WTC11 (cell line): ENCODE measurements around the gene CUL4A. TPM values are rescaled to one million over a fixed set of nuclear protein-coding genes. Genes with fewer than 3 reads are reported as not detected.
"Not testable (repeated sequence)": the region's sequence is repeated elsewhere in the genome, so short reads cannot be mapped to it uniquely, and the experiment has no call there.

Experiments
- ATAC-seq: fragments of 200-7000 bp; cut with Tn5 transposase; 2 replicates; pipeline ENCODE4 v1.10.0; 2021; ENCODE audit warnings: mild to moderate bottlenecking, moderate library complexity
- CTCF ChIA-PET: fragments of 300-600 bp; sonication (Branson Sonifier 250); formaldehyde crosslinking; loops from one replicate; lab custom pipeline; 2021; ENCODE audit warnings: antibody characterized with exemption; lab: Charles Lee
- POLR2A ChIA-PET: fragments of 350-600 bp; sonication (Branson Sonifier 250); formaldehyde crosslinking; loops from one replicate; lab custom pipeline; 2021; ENCODE audit warnings: antibody characterized with exemption; lab: Charles Lee
- DNase-seq: peaks from one replicate; pipeline ENCODE4 v3.0.0; 2021; ENCODE audit warnings: low spot score
- H3K27ac Mint-ChIP-seq: 2 replicates; pipeline ENCODE4 v1.8.0; 2021; ENCODE audit warnings: mixed read lengths
- H3K27me3 Mint-ChIP-seq: 2 replicates; pipeline ENCODE4 v1.8.0; 2021; ENCODE audit warnings: low read depth, mild to moderate bottlenecking, moderate library complexity, mixed read lengths
- H3K36me3 Mint-ChIP-seq: 2 replicates; pipeline ENCODE4 v1.8.0; 2021; ENCODE audit warnings: mixed read lengths
- H3K4me1 Mint-ChIP-seq: 2 replicates; pipeline ENCODE4 v1.8.0; 2022; ENCODE audit warnings: mixed read lengths
- H3K4me3 Mint-ChIP-seq: 2 replicates; pipeline ENCODE4 v1.8.0; 2021; ENCODE audit warnings: mild to moderate bottlenecking, moderate library complexity, mixed read lengths
- H3K9me3 Mint-ChIP-seq: 2 replicates; pipeline ENCODE4 v1.8.0; 2021; ENCODE audit warnings: mixed read lengths
- CREB1 ChIP-seq: sonication (generic); formaldehyde crosslinking; IDR thresholded peaks from 2 replicates; pipeline ENCODE4 v1.8.0; 2023; ENCODE audit warnings: mild to moderate bottlenecking, missing genetic modification reagents
- CREM ChIP-seq: sonication (generic); formaldehyde crosslinking; IDR thresholded peaks from 2 replicates; pipeline ENCODE4 v1.8.1; 2022; ENCODE audit warnings: mild to moderate bottlenecking, missing genetic modification reagents, moderate library complexity
- E2F1 ChIP-seq: sonication (generic); formaldehyde crosslinking; IDR thresholded peaks from 2 replicates; pipeline ENCODE4 v1.8.0; 2022; ENCODE audit warnings: mild to moderate bottlenecking, missing genetic modification reagents
- EMX1 ChIP-seq: fragments of 250-450 bp; sonication (Bioruptor Pico); IDR thresholded peaks from 2 replicates; pipeline ENCODE4 v1.8.0; 2021; ENCODE audit warnings: mild to moderate bottlenecking
- FOXJ3 ChIP-seq: sonication (generic); formaldehyde crosslinking; IDR thresholded peaks from 2 replicates; pipeline ENCODE4 v1.9.0; 2021; ENCODE audit warnings: missing genetic modification reagents, mild to moderate bottlenecking, borderline replicate concordance
- GABPB1 ChIP-seq: sonication (generic); formaldehyde crosslinking; IDR thresholded peaks from 2 replicates; pipeline ENCODE4 v1.8.1; 2023; ENCODE audit warnings: mild to moderate bottlenecking, missing genetic modification reagents
- MXD4 ChIP-seq: fragments of 250-450 bp; sonication (Bioruptor Pico); IDR thresholded peaks from 2 replicates; pipeline ENCODE4 v1.8.0; 2021; ENCODE audit warnings: mild to moderate bottlenecking, moderate library complexity, borderline replicate concordance
- NFATC4 ChIP-seq: fragments of 250-450 bp; sonication (Bioruptor Pico); IDR thresholded peaks from 2 replicates; pipeline ENCODE4 v1.9.0; 2021; ENCODE audit warnings: mild to moderate bottlenecking
- NFE2L1 ChIP-seq: sonication (generic); formaldehyde crosslinking; IDR thresholded peaks from 2 replicates; pipeline ENCODE4 v1.8.1; 2023; ENCODE audit warnings: missing genetic modification reagents
- NFYB ChIP-seq: sonication (generic); formaldehyde crosslinking; conservative IDR thresholded peaks from 2 replicates; pipeline ENCODE4 v1.8.0; 2022; ENCODE audit warnings: low read depth, missing genetic modification reagents
- OVOL2 ChIP-seq: fragments of 250-450 bp; sonication (Bioruptor Pico); IDR thresholded peaks from 2 replicates; pipeline ENCODE4 v1.9.0; 2021; ENCODE audit warnings: mild to moderate bottlenecking, borderline replicate concordance
- PRDM15 ChIP-seq: sonication (generic); formaldehyde crosslinking; IDR thresholded peaks from 2 replicates; pipeline ENCODE4 v1.8.0; 2022; ENCODE audit warnings: missing genetic modification reagents
- ZBTB43 ChIP-seq: sonication (generic); formaldehyde crosslinking; IDR thresholded peaks from 2 replicates; pipeline ENCODE4 v1.8.1; 2023; ENCODE audit warnings: mild to moderate bottlenecking, missing genetic modification reagents
- ZNF138 ChIP-seq: sonication (generic); formaldehyde crosslinking; conservative IDR thresholded peaks from 2 replicates; pipeline ENCODE4 v1.8.1; 2022; ENCODE audit warnings: mild to moderate bottlenecking, moderate library complexity, missing genetic modification reagents
- total RNA-seq: library from RNA; stranded (reverse); gene quantifications from 3 replicates; pipeline ENCODE4 v1.2.3, GENCODE V29; 2021
- TF ChIP-seq, protein P1 (sequence below): sonication (generic); formaldehyde crosslinking; IDR thresholded peaks from 2 replicates; pipeline ENCODE4 v1.8.1; 2023; ENCODE audit warnings: mild to moderate bottlenecking, missing genetic modification reagents, moderate library complexity
- TF ChIP-seq, protein P2 (sequence below): sonication (generic); formaldehyde crosslinking; IDR thresholded peaks from 2 replicates; pipeline ENCODE4 v1.8.1; 2022; ENCODE audit warnings: mild to moderate bottlenecking, moderate library complexity, missing genetic modification reagents
- TF ChIP-seq, protein P3 (sequence below): sonication (generic); formaldehyde crosslinking; IDR thresholded peaks from 2 replicates; pipeline ENCODE4 v1.8.1; 2022; ENCODE audit warnings: missing genetic modification reagents, borderline replicate concordance
- TF ChIP-seq, protein P4 (sequence below): sonication (generic); formaldehyde crosslinking; IDR thresholded peaks from 2 replicates; pipeline ENCODE4 v1.8.0; 2023; ENCODE audit warnings: missing genetic modification reagents

CUL4A gene
- total RNA-seq, 1 experiment from 2014 or later: 99.9 TPM

- Mint-ChIP-seq H3K9me3 (no peaks in the 10 kb centered on the region), H3K27me3 (no peaks in the 10 kb centered on the region)
- POLR2A ChIA-PET: no interaction called here
- CTCF ChIA-PET: interaction anchor here (0.6 kb wide), 1 partner anchor 9 kb away, joined by 3 read pairs; no protein-coding TSS in a partner anchor
- TF ChIP-seq ZBTB43 (CRISPR knock-in tag) (no peak), E2F1 (CRISPR knock-in tag) (no peak), ZNF138 (CRISPR knock-in tag) (no peak), OVOL2 (CRISPR knock-in tag) (no peak), FOXJ3 (CRISPR knock-in tag) (no peak), GABPB1 (CRISPR knock-in tag) (no peak), PRDM15 (CRISPR knock-in tag) (no peak), EMX1 (CRISPR knock-in tag) (no peak), NFYB (CRISPR knock-in tag) (no peak), CREB1 (CRISPR knock-in tag) (no peak)
- TF ChIP-seq, protein P1, sequence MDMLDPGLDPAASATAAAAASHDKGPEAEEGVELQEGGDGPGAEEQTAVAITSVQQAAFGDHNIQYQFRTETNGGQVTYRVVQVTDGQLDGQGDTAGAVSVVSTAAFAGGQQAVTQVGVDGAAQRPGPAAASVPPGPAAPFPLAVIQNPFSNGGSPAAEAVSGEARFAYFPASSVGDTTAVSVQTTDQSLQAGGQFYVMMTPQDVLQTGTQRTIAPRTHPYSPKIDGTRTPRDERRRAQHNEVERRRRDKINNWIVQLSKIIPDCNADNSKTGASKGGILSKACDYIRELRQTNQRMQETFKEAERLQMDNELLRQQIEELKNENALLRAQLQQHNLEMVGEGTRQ: no peak
- TF ChIP-seq, all 79 proteins: peak for 0
- ATAC-seq: no peak
- no peaks in the 10 kb centered on the region for H3K4me1 Mint-ChIP-seq
- no peak overlapping the region for H3K27ac Mint-ChIP-seq
- peaks cover 55% of the 10 kb centered on the region for H3K36me3 Mint-ChIP-seq
- no peak overlapping the region for H3K4me3 Mint-ChIP-seq
- no peak for DNase-seq
Observed at GRCh38 chr13:113260996-113261395, 51.6 kb downstream of the CUL4A start.

DNA sequence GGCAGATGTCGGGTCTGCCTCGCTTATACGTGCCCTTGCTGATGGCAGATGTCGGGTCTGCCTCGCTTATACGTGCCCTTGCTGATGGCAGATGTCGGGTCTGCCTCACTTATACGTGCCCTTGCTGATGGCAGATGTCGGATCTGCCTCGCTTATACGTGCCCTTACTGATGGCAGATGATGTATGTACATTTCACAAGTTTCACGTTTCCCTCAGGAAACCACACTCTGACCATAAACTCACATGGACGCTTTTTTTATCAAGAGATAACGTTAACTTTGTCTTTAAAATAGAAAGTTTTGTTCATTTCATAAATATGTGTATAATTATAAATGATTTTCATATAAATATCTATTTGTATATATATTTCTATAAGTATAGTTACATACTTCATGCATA is 53.6 kb downstream of the CUL4A start:
- ATAC-seq, H3K27me3 Mint-ChIP-seq, DNase-seq, CTCF ChIA-PET, POLR2A ChIA-PET, H3K4me1 Mint-ChIP-seq, H3K27ac Mint-ChIP-seq, H3K9me3 Mint-ChIP-seq, H3K4me3 Mint-ChIP-seq: not testable (repeated sequence)
- H3K36me3 Mint-ChIP-seq: peaks cover 38% of the 10 kb centered on the region

DNA sequence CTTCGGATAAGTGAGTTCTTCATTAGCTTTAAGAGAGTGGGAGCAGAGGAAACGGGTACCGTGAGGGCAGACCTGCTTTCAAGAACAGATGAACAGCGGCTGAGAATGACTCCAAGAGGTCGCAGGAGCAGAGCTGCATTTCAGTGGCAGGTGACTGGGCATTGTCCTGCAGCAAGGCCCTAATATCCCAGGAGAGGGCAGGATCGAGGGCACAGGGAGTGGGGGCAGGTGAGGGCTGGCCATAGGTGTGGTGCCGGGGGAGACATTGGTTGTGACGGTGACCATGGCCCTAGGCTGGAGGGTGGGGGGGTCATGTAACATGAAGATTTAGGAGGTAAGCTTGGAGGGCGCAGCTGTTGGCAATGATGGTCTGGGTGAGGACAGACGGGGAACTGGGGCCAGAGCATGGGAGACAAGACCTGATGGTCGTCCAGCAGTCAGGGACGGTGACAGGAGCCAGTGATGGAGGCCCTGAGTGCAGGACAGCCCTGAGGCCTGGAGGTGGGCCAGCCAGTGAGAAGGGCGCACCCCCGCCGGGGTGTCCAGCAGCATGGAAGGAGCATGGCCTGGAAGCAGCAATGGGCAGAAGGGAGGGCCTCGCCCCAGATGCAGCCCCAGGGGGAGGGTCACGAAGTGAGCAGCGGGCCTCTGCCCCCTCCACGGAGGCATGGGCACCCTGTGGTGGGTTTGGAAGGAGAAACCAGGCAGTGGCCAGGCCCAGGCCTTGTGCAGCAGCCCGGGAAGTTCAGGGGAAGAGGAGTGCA is 58.4 kb downstream of the CUL4A start:
- Mint-ChIP-seq H3K27me3 (no peaks in the 10 kb centered on the region), H3K9me3 (no peaks in the 10 kb centered on the region), H3K4me3 (no peak overlapping the region), H3K4me1 (no peaks in the 10 kb centered on the region), H3K36me3 (peaks cover 10% of the 10 kb centered on the region; the same call in 1 of the 2 replicates), H3K27ac (peak overlapping the region; percentile 88)
- peak; percentile 61 for ATAC-seq
- no peak for DNase-seq
- ChIA-PET CTCF (no interaction called here), POLR2A (interaction anchor here (0.7 kb wide), 1 partner anchor 36 kb away, joined by 3 read pairs; no protein-coding TSS in a partner anchor)
- TF ChIP-seq, protein P2, sequence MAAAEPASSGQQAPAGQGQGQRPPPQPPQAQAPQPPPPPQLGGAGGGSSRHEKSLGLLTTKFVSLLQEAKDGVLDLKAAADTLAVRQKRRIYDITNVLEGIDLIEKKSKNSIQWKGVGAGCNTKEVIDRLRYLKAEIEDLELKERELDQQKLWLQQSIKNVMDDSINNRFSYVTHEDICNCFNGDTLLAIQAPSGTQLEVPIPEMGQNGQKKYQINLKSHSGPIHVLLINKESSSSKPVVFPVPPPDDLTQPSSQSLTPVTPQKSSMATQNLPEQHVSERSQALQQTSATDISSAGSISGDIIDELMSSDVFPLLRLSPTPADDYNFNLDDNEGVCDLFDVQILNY: no peak
- no peak for TF ChIP-seq NFATC4
- TF ChIP-seq NFE2L1 (CRISPR knock-in tag): no peak
- TF ChIP-seq, protein P3, sequence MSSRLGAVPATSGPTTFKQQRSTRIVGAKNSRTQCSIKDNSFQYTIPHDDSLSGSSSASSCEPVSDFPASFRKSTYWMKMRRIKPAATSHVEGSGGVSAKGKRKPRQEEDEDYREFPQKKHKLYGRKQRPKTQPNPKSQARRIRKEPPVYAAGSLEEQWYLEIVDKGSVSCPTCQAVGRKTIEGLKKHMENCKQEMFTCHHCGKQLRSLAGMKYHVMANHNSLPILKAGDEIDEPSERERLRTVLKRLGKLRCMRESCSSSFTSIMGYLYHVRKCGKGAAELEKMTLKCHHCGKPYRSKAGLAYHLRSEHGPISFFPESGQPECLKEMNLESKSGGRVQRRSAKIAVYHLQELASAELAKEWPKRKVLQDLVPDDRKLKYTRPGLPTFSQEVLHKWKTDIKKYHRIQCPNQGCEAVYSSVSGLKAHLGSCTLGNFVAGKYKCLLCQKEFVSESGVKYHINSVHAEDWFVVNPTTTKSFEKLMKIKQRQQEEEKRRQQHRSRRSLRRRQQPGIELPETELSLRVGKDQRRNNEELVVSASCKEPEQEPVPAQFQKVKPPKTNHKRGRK (CRISPR knock-in tag): no peak
- no peak for TF ChIP-seq CREM (CRISPR knock-in tag)
- TF ChIP-seq, protein P4, sequence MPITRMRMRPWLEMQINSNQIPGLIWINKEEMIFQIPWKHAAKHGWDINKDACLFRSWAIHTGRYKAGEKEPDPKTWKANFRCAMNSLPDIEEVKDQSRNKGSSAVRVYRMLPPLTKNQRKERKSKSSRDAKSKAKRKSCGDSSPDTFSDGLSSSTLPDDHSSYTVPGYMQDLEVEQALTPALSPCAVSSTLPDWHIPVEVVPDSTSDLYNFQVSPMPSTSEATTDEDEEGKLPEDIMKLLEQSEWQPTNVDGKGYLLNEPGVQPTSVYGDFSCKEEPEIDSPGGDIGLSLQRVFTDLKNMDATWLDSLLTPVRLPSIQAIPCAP (CRISPR knock-in tag): no peak
- TF ChIP-seq MXD4 (CRISPR knock-in tag): no peak
- TF ChIP-seq ZNF138 (CRISPR knock-in tag): no peak
